ENCODE results near the gene POGLUT2.

GRCh38 chr13:102845630-102846260 lies 47.0 kb upstream of the POGLUT2 start, which contains the start of gene ERCC5:
- TF ChIP-seq CTCF (IDR thresholded peaks at IDR 0.05) (peak in 4 of 6 experiments; percentile 7 to 40 (median 22)), POLR2AphosphoS5 (IDR thresholded peaks at IDR 0.05) (peak; percentile 98 to 99)

Measured in upper lobe of left lung (tissue), 4 donors.